ENCODE data around the gene HECTD2.
"Not testable (repeated sequence)": the region's sequence is repeated elsewhere in the genome, so short reads cannot be mapped to it uniquely, and the experiment has no call there.

Gene HECTD2

DNA sequence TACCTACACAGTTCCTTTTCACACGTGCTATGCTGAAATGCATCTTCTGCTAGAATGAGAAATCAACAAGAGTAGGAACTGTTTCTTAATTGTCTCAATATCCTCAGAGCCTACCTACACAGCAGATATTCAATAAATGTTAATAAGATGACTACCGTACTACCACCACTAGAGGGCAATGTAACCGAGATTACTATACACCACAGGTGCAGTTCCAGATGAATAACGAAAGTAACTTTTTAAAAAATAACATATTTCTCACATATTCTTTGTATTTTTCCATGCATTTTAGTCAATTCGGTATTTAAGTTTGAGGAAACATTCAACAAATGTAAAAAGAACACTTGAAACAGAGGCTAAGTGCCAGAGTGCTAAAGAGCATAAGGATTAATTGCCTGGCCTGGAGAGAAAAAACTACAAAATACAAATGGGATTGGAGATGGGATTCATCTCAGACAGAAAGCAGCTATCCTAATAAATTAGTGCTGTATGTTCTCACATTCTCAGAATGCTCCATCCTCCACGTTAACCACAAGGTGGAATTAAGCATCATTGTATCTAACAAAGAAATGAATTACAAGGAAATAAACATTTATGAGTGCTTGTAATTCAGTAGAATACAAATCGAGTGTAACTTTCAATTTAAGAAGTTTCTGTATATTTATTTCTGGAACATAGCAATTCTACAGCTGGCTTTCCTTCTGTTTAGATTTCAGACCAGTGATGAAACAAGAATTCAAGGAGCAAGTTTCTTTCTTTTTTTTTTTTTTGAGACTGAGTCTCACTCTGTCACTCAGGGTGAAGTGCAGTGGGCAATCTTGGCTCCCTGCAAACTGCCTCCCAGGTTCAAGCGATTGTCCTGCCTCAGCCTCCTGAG lies 20.3 kb upstream of the HECTD2 start:
- Histone ChIP-seq H3K9ac (ENCODE audit: low read length) (no peak overlapping the region), H3K36me3 (ENCODE audit: control insufficient read depth, insufficient read depth, low read length) (no peaks in the 10 kb centered on the region), H3K27me3 (ENCODE audit: control insufficient read depth, insufficient read depth, low read length) (no peaks in the 10 kb centered on the region), H3K4me3 (ENCODE audit: low read length) (peak overlapping the region; percentile 34), H3K4me1 (ENCODE audit: control insufficient read depth, insufficient read depth, low read length) (no peaks in the 10 kb centered on the region), H3K27ac (ENCODE audit: low read depth, low read length) (no peak overlapping the region)

DNA sequence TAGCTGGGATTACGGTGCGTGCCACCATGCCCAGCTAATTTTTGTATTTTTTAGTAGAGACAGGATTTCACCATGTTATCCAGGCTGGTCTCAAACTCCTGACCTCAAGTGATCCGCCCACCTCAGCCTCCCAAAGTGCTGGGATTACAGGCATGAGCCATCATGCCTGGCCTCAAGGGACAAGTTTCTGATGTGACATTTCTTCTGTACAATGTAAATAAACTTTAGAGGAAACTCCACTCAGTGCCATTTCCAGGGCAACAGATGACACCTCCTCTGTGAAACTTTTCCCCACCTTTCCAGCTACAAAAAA lies 19.7 kb upstream of the HECTD2 start:
- H3K4me1 ChIP-seq (ENCODE audit: control insufficient read depth, insufficient read depth, low read length); H3K9ac ChIP-seq (ENCODE audit: low read length); H3K27me3 ChIP-seq (ENCODE audit: control insufficient read depth, insufficient read depth, low read length); H3K27ac ChIP-seq (ENCODE audit: low read depth, low read length); H3K36me3 ChIP-seq (ENCODE audit: control insufficient read depth, insufficient read depth, low read length); H3K4me3 ChIP-seq (ENCODE audit: low read length): not testable (repeated sequence)

DNA sequence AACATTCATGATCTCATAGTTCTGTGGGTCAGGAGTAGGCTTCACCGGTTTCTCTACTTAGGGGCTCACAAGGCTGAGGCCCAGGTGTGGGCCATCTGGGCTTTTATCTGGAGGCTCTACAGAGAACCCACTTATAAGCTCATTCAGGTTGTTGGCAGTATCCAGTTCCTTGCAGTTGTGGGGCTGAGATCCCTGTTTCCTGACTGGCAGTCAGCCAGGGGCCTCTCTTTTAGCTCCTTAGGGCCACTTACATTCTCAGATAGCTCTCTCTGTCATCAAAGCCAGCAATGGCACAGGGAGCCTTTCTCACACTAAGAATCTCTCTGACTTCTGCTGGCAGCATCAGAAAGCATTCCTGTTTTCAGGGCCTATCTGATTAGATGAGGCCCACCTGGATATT lies 18.2 kb upstream of the HECTD2 start:
- no peak overlapping the region for H3K9ac ChIP-seq (ENCODE audit: low read length)

DNA sequence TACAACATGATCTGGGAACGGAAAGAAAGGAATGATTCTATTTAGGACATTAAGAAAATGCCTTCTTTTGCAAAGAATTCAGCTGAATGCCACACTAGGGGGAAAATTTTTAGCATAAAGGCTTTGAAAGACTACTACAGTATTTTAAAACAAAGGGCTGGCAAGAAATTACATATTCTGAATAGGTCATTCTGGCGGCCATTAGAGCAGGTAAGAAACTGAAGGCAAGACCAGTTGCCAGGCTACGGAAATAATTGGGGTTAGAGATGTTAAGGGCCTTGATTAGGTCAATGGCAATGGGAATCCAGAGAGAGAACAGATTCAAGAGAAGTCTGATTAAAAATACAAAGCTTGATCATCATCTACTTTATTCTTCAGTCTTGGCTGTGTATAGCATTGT lies 3.8 kb upstream of the HECTD2 start:
- Histone ChIP-seq H3K27me3 (ENCODE audit: control insufficient read depth, insufficient read depth, low read length) (no peaks in the 10 kb centered on the region), H3K27ac (ENCODE audit: low read depth, low read length) (no peak overlapping the region), H3K36me3 (ENCODE audit: control insufficient read depth, insufficient read depth, low read length) (no peaks in the 10 kb centered on the region), H3K4me1 (ENCODE audit: control insufficient read depth, insufficient read depth, low read length) (no peaks in the 10 kb centered on the region), H3K4me3 (ENCODE audit: low read length) (no peak overlapping the region), H3K9ac (ENCODE audit: low read length) (no peak overlapping the region)

More for the DNA sequence above, 18.2 kb upstream of the HECTD2 start:
- Histone ChIP-seq H3K4me1 (ENCODE audit: control insufficient read depth, insufficient read depth, low read length) (no peaks in the 10 kb centered on the region), H3K4me3 (ENCODE audit: low read length) (no peak overlapping the region), H3K36me3 (ENCODE audit: control insufficient read depth, insufficient read depth, low read length) (no peaks in the 10 kb centered on the region), H3K27ac (ENCODE audit: low read depth, low read length) (no peak overlapping the region), H3K27me3 (ENCODE audit: control insufficient read depth, insufficient read depth, low read length) (no peaks in the 10 kb centered on the region)

DNA sequence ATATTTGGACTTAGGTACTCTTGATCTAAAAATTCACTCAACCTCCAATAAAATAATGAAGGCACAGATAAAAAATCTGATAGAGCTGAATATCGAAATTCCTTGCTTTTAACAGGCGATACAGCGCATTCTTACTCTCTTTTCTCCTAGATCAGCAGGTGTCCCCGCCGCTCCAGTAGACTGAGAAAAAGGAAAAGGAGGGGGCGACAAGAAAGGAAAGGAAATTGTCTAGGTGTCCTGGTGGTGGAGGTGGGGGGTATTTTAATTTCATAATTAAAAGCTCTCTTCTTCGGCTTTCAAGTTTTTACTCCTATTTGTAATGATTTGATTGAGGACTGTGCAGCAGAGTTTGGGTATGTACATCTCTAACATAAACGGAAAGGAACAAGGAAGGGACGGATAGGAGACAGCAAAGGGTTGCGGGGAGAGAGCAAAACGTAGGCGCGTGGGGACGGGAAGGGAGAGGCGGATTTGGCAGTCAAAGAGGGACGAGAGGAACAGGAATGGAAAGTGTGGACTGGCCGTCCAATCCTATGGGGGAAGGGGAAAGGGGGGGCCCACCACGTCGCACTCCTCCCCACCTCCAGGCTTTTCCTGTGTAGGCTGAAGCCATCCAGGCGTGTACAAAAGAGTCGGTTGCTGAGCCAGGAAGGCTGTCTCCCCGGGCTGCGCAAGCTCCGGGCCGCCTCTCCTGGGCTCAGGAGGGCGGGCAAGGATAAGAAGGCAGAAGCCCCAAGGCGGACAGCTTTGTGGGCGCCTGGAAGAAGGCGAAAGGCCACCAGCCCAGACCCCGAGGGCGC lies 875 bp upstream of the HECTD2 start:
- H3K27ac ChIP-seq (ENCODE audit: low read depth, low read length): peak overlapping the region; percentile 99
- peak overlapping the region; percentile 99 for H3K4me3 ChIP-seq (ENCODE audit: low read length)
- H3K36me3 ChIP-seq (ENCODE audit: control insufficient read depth, insufficient read depth, low read length): no peaks in the 10 kb centered on the region
- no peaks in the 10 kb centered on the region for H3K27me3 ChIP-seq (ENCODE audit: control insufficient read depth, insufficient read depth, low read length)
- H3K4me1 ChIP-seq (ENCODE audit: control insufficient read depth, insufficient read depth, low read length): peaks cover 3% of the 10 kb centered on the region
- H3K9ac ChIP-seq (ENCODE audit: low read length): peak overlapping the region; percentile 99

DNA sequence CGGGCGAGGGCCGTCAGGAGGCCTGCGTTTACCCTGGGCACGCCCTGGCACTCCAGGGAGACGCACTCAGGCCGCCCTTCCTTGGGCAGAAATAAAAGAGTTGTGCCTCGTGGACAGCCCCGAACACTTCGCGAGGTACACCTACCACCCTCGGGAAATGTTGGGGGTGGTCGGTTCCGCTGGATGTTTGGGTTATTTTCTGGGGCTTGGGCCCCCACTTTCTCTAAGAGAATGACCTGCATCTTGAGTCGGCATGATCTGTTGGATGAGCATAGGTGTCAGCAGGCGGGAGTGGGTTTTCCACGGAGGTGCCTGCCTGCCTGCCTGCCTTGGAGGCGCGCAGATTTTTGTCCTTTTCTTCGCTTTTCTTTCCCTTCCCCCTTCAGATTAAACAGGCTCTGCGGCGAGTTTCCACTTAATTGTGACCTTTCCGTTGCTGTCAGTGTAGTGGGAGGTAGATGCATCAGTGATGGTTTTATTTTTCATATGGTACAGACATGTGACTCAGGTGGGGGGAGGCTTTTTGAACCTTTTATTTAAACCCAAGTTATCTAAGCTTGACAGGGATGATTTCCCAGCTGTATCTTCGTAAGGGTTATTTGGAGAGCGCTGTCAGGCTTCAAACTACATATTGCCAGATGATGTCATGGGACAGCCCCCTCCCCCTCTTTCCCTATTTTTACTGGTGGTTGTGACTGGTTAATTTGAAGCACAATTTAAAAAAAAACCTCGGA lies 661 bp downstream of the HECTD2 start:
- Histone ChIP-seq H3K4me1 (ENCODE audit: control insufficient read depth, insufficient read depth, low read length) (peaks cover 3% of the 10 kb centered on the region), H3K4me3 (ENCODE audit: low read length) (peak overlapping the region; percentile 85), H3K27me3 (ENCODE audit: control insufficient read depth, insufficient read depth, low read length) (no peaks in the 10 kb centered on the region), H3K27ac (ENCODE audit: low read depth, low read length) (peak overlapping the region; percentile 99), H3K9ac (ENCODE audit: low read length) (peak overlapping the region; percentile 90), H3K36me3 (ENCODE audit: control insufficient read depth, insufficient read depth, low read length) (no peaks in the 10 kb centered on the region)

DNA sequence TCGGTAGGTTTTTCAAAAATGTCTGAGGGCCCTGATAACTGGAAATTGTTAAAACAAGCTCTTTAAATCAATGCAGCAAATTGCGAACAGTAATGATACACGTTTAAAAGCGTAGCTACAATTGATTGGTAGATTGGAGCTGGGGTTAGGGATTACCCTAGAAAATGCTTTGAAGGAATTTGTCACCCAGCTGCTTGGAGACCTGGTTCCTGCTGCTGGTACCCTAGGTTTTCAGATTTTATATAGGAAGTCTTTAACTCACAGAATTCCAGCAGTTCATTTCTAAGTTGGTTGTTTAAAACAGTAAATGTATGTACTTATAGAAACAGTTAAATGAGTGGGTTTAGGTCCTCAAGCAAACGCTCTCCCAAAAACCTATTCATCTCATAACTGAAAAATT lies 1.5 kb downstream of the HECTD2 start:
- no peak overlapping the region for H3K27ac ChIP-seq (ENCODE audit: low read depth, low read length)
- H3K4me3 ChIP-seq (ENCODE audit: low read length): no peak overlapping the region
- no peak overlapping the region for H3K9ac ChIP-seq (ENCODE audit: low read length)
- H3K4me1 ChIP-seq (ENCODE audit: control insufficient read depth, insufficient read depth, low read length): peaks cover 7% of the 10 kb centered on the region
- H3K36me3 ChIP-seq (ENCODE audit: control insufficient read depth, insufficient read depth, low read length): no peaks in the 10 kb centered on the region
- H3K27me3 ChIP-seq (ENCODE audit: control insufficient read depth, insufficient read depth, low read length): no peaks in the 10 kb centered on the region

DNA sequence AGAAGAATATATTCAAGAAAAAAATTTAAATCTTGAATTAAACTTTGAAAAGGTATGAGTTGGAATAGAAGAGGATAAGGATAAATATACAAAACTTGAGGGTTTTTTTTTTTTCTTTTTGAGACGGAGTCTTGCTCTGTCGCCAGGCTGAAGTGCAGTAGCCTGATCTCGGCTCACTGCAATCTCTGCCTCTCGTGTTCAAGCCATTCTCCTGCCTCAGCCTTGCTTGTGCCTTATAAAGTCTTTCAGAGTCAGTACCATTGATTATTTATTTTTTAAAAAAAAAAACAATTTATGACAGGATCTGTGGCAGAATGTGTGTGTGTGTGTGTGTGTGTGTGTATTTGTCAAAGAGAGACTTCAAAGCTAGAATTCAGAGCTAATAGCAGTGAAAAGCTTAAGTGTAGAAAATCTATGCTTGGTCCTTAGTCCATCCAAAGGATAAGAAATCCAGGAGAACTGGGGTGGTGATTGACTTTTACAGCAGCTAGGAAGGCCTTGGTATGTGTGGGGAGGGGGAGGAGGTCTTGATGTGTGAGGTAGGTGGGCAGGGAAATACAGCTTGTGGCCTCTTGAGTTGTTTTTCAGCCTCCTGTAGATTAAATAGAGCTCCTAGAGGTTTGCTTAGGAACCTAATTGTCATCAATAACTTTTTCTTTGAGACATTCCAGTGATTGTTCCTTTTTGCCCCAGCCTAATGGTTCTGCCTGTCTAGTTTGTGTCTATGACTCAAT lies 2.4 kb downstream of the HECTD2 start:
- no peaks in the 10 kb centered on the region for H3K27me3 ChIP-seq (ENCODE audit: control insufficient read depth, insufficient read depth, low read length)
- no peaks in the 10 kb centered on the region for H3K36me3 ChIP-seq (ENCODE audit: control insufficient read depth, insufficient read depth, low read length)
- no peak overlapping the region for H3K27ac ChIP-seq (ENCODE audit: low read depth, low read length)
- H3K4me3 ChIP-seq (ENCODE audit: low read length): no peak overlapping the region
- no peak overlapping the region for H3K9ac ChIP-seq (ENCODE audit: low read length)
- peaks cover 7% of the 10 kb centered on the region for H3K4me1 ChIP-seq (ENCODE audit: control insufficient read depth, insufficient read depth, low read length)

DNA sequence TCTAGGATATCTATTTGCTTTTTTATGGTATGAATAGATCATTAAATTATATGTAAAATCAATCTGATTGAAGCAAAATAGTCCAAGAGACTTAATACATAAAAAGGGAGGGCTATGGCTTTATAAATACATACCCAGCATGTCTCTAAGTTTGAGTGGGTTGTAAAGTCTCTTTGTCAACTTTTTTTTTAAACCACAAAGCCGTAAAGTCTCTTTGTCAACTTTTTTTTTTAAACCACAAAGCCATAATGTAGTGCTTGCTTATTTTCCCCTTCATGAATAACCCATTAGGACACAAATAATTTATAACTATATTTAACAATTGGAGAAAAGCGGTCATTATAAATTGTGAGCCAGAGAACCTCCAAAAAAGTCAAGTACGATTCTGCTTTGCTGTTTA lies 5.7 kb downstream of the HECTD2 start:
- H3K4me1 ChIP-seq (ENCODE audit: control insufficient read depth, insufficient read depth, low read length): peaks cover 7% of the 10 kb centered on the region
- no peak overlapping the region for H3K9ac ChIP-seq (ENCODE audit: low read length)
- H3K27ac ChIP-seq (ENCODE audit: low read depth, low read length): no peak overlapping the region
- no peaks in the 10 kb centered on the region for H3K36me3 ChIP-seq (ENCODE audit: control insufficient read depth, insufficient read depth, low read length)
- no peak overlapping the region for H3K4me3 ChIP-seq (ENCODE audit: low read length)
- H3K27me3 ChIP-seq (ENCODE audit: control insufficient read depth, insufficient read depth, low read length): no peaks in the 10 kb centered on the region

DNA sequence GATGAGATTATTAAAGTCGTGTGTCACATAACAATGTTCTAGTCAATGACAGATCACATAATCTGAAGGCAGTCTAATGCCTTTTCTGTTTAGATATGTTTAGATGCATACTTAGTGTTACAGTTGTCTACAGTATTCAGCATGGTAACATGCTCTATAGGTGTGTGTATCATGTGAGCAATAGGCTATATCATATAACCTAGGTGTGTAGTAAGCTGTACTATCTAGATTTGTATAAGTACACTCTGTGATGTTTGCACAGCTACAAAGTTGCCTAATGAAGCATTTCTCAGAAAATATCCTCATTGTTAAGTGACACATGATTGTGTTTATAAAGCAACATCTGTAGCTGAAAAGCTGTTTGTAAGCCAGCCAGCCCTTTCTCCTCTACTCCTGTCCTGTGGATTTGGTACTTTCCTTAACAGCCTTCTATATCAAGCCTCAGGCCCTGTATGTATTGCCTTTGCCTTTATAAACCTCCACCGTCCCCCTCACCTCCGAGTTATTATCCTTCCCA lies 6.3 kb downstream of the HECTD2 start:
- H3K36me3 ChIP-seq (ENCODE audit: control insufficient read depth, insufficient read depth, low read length): no peaks in the 10 kb centered on the region
- no peak overlapping the region for H3K9ac ChIP-seq (ENCODE audit: low read length)
- no peak overlapping the region for H3K4me3 ChIP-seq (ENCODE audit: low read length)
- H3K27me3 ChIP-seq (ENCODE audit: control insufficient read depth, insufficient read depth, low read length): no peaks in the 10 kb centered on the region
- peaks cover 6% of the 10 kb centered on the region for H3K4me1 ChIP-seq (ENCODE audit: control insufficient read depth, insufficient read depth, low read length)
- H3K27ac ChIP-seq (ENCODE audit: low read depth, low read length): no peak overlapping the region

DNA sequence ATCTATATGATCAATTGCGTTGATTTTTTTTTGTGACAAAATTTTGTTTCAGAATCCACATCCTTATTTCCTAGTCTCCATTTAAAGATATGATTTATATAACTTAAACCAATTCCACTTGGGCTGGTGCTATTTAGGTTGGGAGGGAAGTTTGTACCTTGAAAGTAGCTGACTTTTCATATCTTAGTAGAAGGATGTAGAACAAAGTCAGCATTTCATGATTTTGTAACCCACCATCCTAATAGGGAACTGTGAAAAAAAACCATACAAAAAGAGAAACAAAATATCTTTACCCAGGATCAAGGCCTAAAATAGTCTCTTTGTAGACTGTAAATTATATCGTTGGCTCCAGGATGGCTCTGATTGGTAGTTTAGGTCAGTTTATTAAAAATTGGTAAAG lies 8.3 kb downstream of the HECTD2 start:
- no peak overlapping the region for H3K9ac ChIP-seq (ENCODE audit: low read length)
- H3K27ac ChIP-seq (ENCODE audit: low read depth, low read length): no peak overlapping the region
- H3K27me3 ChIP-seq (ENCODE audit: control insufficient read depth, insufficient read depth, low read length): no peaks in the 10 kb centered on the region
- no peaks in the 10 kb centered on the region for H3K36me3 ChIP-seq (ENCODE audit: control insufficient read depth, insufficient read depth, low read length)
- no peak overlapping the region for H3K4me3 ChIP-seq (ENCODE audit: low read length)
- peaks cover 4% of the 10 kb centered on the region for H3K4me1 ChIP-seq (ENCODE audit: control insufficient read depth, insufficient read depth, low read length)

DNA sequence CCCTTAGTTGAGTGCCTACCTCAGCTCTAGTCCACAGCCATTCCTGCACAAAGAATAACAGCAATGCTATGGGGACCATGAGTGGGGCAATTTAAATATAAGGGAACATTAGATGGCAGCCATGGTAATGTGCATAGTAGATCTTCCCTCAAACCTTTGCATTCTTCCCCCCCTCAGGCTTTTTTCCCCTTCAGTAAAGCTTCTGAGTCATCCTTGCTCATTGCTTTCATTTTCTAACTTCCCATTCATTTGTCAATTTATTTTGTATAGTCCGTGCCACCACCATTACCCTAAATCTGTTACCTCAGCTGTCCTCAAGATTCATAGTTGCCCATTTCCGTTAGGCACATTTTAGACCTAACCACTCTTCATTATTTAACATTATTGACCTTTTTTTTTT lies 10.7 kb downstream of the HECTD2 start:
- Histone ChIP-seq H3K36me3 (ENCODE audit: control insufficient read depth, insufficient read depth, low read length) (no peaks in the 10 kb centered on the region), H3K9ac (ENCODE audit: low read length) (no peak overlapping the region), H3K27me3 (ENCODE audit: control insufficient read depth, insufficient read depth, low read length) (no peaks in the 10 kb centered on the region), H3K27ac (ENCODE audit: low read depth, low read length) (no peak overlapping the region), H3K4me1 (ENCODE audit: control insufficient read depth, insufficient read depth, low read length) (peaks cover 4% of the 10 kb centered on the region), H3K4me3 (ENCODE audit: low read length) (no peak overlapping the region)
